Measurements from ENCODE around the gene SLC24A4.

Gene SLC24A4

DNA sequence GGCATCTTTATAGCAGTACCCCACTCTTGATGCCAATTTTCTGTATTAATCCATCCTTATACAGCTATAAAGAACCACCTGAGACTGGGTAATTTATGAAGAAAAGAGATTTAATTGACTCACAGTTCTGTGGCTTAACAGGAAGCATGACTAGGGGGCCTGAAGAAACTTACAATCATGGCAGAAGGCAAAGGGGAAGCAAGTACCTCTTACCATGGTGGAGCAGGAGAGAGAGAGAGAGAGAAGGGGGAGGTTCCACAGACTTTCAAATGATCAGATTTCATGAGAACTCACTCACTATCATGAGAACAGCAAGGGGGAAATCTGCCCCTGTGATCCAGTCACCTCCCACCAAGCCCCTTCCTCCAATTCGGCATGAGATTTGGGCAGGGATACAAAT is 84.4 kb downstream of the SLC24A4 start:
- DNase-seq, result no peak

GRCh38 chr14:92409043-92409442 is 86.1 kb downstream of the SLC24A4 start:
- no peak for DNase-seq

DNA sequence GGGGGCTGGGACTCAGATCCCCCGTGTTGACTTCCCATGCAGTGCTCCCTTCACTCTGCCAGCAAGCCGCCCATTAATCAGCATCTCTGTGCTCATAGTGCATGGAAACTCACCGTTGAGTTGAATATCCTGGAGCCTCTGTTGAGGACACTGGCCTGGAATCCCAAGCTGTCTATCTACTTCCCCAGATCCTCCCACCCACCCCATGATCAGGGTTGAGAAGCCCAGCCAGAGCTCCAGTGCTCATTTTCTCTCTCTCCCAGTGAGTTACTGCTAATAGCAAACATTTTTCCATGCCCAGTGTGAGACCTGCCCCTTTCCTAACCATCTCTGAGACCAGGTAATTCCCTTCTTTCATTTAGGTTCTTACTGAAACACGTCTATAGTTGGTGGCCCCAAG is 88.2 kb downstream of the SLC24A4 start:
- no peak for DNase-seq

GRCh38 chr14:92411941-92412340 is 89.0 kb downstream of the SLC24A4 start:
- no peak for DNase-seq

- DNase-seq, result no peak
These were observed 89.9 kb downstream of the SLC24A4 start for GRCh38 chr14:92412912-92413311.

DNA sequence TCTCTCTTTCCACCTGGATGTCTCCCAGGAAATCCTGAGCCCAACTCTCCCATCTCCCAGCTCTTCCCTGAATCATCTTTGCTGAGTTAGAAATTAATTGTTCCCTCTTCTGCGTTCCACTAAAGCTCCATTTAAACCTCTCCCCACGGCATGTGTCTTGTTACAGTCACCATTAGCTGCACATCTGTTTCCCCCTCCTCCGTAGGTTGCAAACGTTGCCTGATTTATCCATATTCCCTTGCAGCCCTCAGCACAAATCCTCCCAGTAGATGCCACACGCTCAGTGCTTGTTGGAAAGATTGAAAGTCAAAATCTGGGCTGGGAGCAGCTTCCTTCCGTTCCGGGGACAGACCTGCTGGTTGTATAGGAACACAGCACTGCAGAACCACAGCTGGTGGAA is 90.4 kb downstream of the SLC24A4 start:
- no peak for DNase-seq

- no peak for DNase-seq
These were observed 91.9 kb downstream of the SLC24A4 start for GRCh38 chr14:92414690-92415445.

- DNase-seq, result no peak
These were observed 93.0 kb downstream of the SLC24A4 start for GRCh38 chr14:92415969-92416368.

GRCh38 chr14:92416544-92416943 is 93.6 kb downstream of the SLC24A4 start:
- no peak for DNase-seq

DNA sequence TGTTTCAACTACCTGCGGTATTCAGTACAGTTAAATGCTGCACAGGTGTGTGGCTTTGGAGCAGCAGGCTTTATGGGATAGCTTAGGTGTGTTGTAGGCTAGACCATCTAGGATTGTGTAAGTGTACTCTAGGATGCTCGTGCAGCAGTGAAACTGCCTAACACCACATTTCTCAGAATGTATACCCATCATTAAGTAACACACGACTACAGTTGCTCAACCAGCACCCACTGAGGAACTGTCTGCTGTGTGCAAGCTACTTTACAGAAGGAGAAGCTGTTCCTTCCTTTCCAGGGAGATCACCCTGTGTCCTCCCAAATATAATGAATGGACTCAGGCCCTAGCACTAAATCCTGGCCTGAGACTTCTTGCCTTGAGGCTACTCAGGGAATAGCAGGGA is 94.8 kb downstream of the SLC24A4 start:
- no peak for DNase-seq

- DNase-seq, result no peak
These were observed 98.8 kb downstream of the SLC24A4 start for GRCh38 chr14:92421751-92422150.

- DNase-seq, result no peak
These were observed 102.1 kb downstream of the SLC24A4 start for GRCh38 chr14:92425101-92425500.

- DNase-seq, result no peak
These were observed 103.3 kb downstream of the SLC24A4 start for GRCh38 chr14:92426237-92426636.

GRCh38 chr14:92427096-92427495 is 104.1 kb downstream of the SLC24A4 start:
- no peak for DNase-seq

- no peak for DNase-seq
These were observed 107.7 kb downstream of the SLC24A4 start for GRCh38 chr14:92430686-92431085.

- DNase-seq, result no peak
These were observed 108.3 kb downstream of the SLC24A4 start for GRCh38 chr14:92431199-92431725.

DNA sequence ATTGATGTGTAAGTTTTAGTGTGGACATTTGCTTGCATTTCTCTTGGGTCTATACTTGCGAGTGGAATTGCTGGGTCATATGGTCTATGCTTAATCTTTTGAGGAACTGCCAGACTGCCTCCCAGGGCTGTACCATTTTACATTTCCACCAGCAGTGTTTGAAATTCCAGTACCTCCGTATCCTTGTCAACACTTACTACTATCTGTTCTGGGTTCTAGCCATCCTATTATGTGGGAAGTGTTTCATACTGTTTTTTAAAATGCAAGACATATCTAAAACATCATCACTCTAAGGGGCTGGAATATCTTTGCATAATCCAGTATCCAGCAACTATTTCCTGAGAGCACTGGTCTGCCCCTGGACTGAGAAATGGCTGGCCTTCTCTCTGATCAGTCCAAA is 110.4 kb downstream of the SLC24A4 start:
- no peak for DNase-seq

- DNase-seq, result no peak
These were observed 112.2 kb downstream of the SLC24A4 start for GRCh38 chr14:92435154-92435553.

DNA sequence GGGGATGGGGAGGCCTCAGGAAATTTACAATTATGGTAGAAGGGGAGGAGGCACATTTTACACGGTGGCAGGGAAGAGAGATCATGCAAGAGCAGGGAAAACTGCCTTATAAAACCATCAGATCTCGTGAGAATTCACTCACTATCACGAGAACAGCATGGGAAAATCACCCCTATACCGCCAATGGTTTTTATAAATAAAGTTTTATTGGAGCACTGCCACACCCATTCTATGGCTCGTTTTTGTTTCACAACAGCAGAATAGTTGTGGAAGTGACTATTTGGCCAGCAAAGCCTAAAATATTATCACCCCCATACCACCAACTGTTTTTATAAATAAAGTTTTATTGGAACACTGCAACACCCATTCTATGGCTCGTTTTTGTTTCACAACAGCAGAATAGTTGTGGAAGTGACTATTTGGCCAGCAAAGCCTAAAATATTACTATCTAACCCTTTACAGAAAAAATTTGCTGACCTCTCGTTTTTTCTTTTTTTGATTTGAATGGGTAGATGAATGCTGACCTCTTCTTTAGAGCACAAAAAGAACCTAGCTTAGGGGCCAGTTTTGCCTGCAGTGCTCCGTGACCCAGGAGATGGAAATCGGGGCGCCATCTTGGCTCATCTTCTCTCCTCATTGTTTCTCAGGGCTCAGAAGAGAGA is 113.3 kb downstream of the SLC24A4 start:
- no peak for DNase-seq

GRCh38 chr14:92437309-92437708 is 114.3 kb downstream of the SLC24A4 start:
- DNase-seq, result no peak

DNA sequence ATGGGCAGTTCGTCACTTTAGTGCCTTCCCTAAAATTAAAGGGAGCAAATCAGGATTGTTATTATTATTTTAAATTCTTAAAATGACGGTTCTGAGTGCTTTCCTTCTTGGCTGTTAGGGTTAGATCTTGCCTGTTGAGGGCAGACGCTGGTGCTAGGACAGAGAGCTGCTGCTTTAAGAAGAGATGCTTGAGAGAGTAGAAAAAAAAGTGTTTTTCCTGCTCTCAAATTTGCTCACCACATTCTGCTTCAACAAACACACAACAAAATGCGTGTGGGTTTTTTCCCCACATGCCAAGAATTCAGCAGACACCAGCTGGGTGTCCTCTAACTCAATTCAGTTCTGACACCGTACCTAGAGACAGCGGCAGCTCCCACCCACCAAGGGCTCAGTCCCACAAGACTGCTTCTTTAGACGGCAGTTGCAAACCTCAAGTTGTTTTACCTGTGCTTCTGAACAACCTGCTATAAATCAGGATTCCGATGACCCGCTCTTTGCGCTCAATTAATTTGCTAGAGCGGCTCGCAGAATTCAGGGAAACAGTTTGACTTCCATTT is 114.8 kb downstream of the SLC24A4 start:
- no peak for DNase-seq

GRCh38 chr14:92439537-92440344 is 116.8 kb downstream of the SLC24A4 start:
- peak; percentile 90 for DNase-seq

GRCh38 chr14:92440345-92441003 is 117.5 kb downstream of the SLC24A4 start:
- no peak for DNase-seq

Measured in NCI-H2029 (cell line).